ENCODE results near the gene DIP2C.

DNA sequence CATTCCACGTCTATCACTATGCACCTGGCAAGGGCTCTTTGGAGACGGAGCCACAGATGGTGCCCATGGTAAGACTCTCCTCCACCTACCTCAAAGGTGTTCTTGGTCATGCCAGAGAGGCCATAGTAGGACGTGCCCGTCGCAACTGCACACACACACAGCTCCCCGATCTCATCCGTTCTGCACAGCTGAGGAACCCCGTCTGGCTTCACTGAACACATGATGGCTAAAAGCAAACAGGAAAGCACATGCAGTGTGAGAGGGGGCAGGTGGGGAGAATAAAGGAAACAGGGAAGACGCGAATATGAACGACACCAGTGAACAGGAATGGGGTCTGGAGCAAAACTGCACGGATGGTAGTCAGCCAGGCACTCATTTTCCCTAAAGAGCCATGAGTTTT is 323.3 kb downstream of the DIP2C start:
- TF ChIP-seq POLR2A (IDR thresholded peaks at IDR 0.05) (no peak), CTCF (IDR thresholded peaks at IDR 0.05) (no peak), POLR2AphosphoS5 (IDR thresholded peaks at IDR 0.05) (no peak)

Data from prostate gland (tissue), 2 donors.